Measurements from ENCODE around the gene BCAN. TPM values are rescaled to one million over a fixed set of nuclear protein-coding genes. Genes with fewer than 3 reads are reported as not detected.
"Not testable (repeated sequence)": the region's sequence is repeated elsewhere in the genome, so short reads cannot be mapped to it uniquely, and the experiment has no call there.

The BCAN gene
- total RNA-seq, 6 experiments from 2014 or later, result not detected

DNA sequence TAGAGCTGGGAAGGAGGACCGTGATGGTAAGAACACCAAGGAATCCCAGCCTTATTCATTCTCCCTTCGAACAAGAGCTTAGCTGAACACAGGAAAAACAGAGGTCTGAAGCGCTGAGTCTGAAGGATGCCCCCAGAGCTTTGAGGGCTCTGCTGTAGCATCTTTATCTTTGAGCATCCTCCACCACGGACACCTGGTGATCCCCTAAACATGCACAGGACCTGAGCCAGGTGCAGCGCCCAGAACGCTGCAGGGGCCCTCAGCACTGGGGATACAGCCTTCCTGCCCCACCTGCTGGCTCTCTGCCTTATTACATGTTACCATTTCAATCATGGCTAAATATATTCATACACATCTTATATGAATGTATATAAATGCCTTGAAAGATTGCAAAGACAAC, 32.9 kb upstream of the BCAN start:
- Mint-ChIP-seq H3K36me3 (ENCODE audit: low read depth) (no peaks in the 10 kb centered on the region), H3K9me3 (no peaks in the 10 kb centered on the region), H3K4me1 (ENCODE audit: low read depth) (peaks cover 12% of the 10 kb centered on the region), H3K4me3 (no peak overlapping the region), H3K27ac (no peak overlapping the region), H3K27me3 (ENCODE audit: insufficient read depth) (peaks cover 17% of the 10 kb centered on the region)
- no peak for DNase-seq
- peak; percentile 81 for TF ChIP-seq CTCF (IDR thresholded peaks at IDR 0.05)

GRCh38 chr1:156610072-156610471, 31.8 kb upstream of the BCAN start:
- not testable (repeated sequence) for H3K9me3 Mint-ChIP-seq, H3K27ac Mint-ChIP-seq
- H3K27me3 Mint-ChIP-seq (ENCODE audit: insufficient read depth), result peaks cover 27% of the 10 kb centered on the region

GRCh38 chr1:156612666-156613065, 29.3 kb upstream of the BCAN start:
- no peak overlapping the region for H3K4me3 Mint-ChIP-seq
- H3K27ac Mint-ChIP-seq, result no peak overlapping the region
- no peaks in the 10 kb centered on the region for H3K9me3 Mint-ChIP-seq

More at GRCh38 chr1:156610072-156610471, 31.8 kb upstream of the BCAN start:
- H3K36me3 Mint-ChIP-seq (ENCODE audit: low read depth); DNase-seq; H3K4me3 Mint-ChIP-seq: not testable (repeated sequence)
- H3K4me1 Mint-ChIP-seq (ENCODE audit: low read depth), result peaks cover 12% of the 10 kb centered on the region

DNA sequence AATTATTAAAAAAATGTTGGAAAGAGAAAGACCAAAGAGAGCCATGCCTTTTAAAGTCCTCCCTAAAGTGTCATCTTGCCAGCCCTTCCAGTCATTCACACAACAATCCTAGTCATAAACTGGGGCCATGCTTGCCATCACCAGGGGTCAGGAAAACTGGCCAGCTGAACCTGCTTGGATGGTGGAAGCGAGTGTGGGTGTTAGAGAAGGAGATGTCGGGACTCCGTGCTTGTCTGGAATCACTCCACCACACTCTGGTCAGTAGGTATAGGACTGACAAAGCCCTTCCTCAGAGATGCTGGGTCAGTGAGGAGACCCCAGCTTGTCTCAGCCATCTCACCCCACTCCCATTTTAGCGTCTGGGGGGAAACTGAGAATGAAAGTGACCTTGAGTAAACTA, 26.0 kb upstream of the BCAN start:
- H3K27ac Mint-ChIP-seq, result no peak overlapping the region

More at GRCh38 chr1:156612666-156613065, 29.3 kb upstream of the BCAN start:
- Mint-ChIP-seq H3K4me1 (ENCODE audit: low read depth) (peaks cover 22% of the 10 kb centered on the region), H3K36me3 (ENCODE audit: low read depth) (no peaks in the 10 kb centered on the region), H3K27me3 (ENCODE audit: insufficient read depth) (peaks cover 36% of the 10 kb centered on the region)
- TF ChIP-seq CTCF (IDR thresholded peaks at IDR 0.05), result no peak
- DNase-seq, result no peak

DNA sequence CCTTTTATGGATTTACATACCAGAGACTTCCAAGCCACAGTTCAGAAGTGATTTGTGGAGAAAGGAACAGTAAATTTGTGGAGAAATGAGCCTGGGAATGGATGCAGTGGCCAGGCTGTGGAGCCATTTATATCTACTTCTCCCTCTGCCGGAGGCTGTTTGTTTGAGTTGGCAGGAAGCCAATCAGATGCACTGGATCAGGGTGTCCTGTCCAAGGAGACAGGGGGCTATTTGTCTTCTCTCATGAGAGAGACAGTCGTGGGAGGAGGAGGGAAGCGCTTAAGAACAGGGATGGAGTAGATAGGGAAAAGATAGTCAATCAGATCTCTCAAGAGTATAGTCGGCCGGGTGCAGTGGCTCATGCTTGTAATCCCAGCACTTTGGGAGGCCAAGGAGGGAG, 25.5 kb upstream of the BCAN start:
- Mint-ChIP-seq H3K4me1 (ENCODE audit: low read depth) (peaks cover 10% of the 10 kb centered on the region), H3K36me3 (ENCODE audit: low read depth) (no peaks in the 10 kb centered on the region), H3K27me3 (ENCODE audit: insufficient read depth) (peaks cover 42% of the 10 kb centered on the region), H3K4me3 (peak overlapping the region; percentile 7), H3K27ac (no peak overlapping the region), H3K9me3 (no peaks in the 10 kb centered on the region)
- peak; percentile 62 for DNase-seq
- peak; percentile 30; the same call in 1 of the 2 replicates for TF ChIP-seq CTCF (IDR thresholded peaks at IDR 0.05)

More for the DNA sequence above, 26.0 kb upstream of the BCAN start:
- no peaks in the 10 kb centered on the region for H3K9me3 Mint-ChIP-seq
- H3K4me1 Mint-ChIP-seq (ENCODE audit: low read depth), result peaks cover 10% of the 10 kb centered on the region
- H3K36me3 Mint-ChIP-seq (ENCODE audit: low read depth), result no peaks in the 10 kb centered on the region
- TF ChIP-seq CTCF (IDR thresholded peaks at IDR 0.05), result no peak
- DNase-seq, result no peak
- peaks cover 42% of the 10 kb centered on the region for H3K27me3 Mint-ChIP-seq (ENCODE audit: insufficient read depth)
- H3K4me3 Mint-ChIP-seq, result peak overlapping the region; percentile 7

- Mint-ChIP-seq H3K4me1 (ENCODE audit: low read depth) (peaks cover 10% of the 10 kb centered on the region), H3K27me3 (ENCODE audit: insufficient read depth) (peaks cover 49% of the 10 kb centered on the region), H3K36me3 (ENCODE audit: low read depth) (no peaks in the 10 kb centered on the region)
Observed at GRCh38 chr1:156618853-156619581, 22.9 kb upstream of the BCAN start, which contains the start of gene HAPLN2. TSS of gene HAPLN2 (plus strand) at chr1:156619415. CDS start at chr1:156623491, 4,076 bp downstream.

More at GRCh38 chr1:156618853-156619581, 22.9 kb upstream of the BCAN start, which contains the start of gene HAPLN2:
- TF ChIP-seq CTCF (IDR thresholded peaks at IDR 0.05), result peak; percentile 56
- H3K9me3 Mint-ChIP-seq, result no peaks in the 10 kb centered on the region
- no peak within 1 kb of the TSS for H3K4me3 Mint-ChIP-seq
- DNase-seq, result no peak
- no peak within 1 kb of the TSS for H3K27ac Mint-ChIP-seq
